Gastrocnemius medialis (tissue), 4 donors: Measurements from ENCODE around the gene FAM209A. TPM values are rescaled to one million over a fixed set of nuclear protein-coding genes. Genes with fewer than 3 reads are reported as not detected.

Source experiments
- ATAC-seq, 2 donors: fragments of 150-250 bp; one replicate each; pipeline ENCODE4 v1.9.1; 2016
- DNase-seq, 2 donors: peaks; one replicate each; pipeline ENCODE4 v3.0.0-alpha.2; 2019
- H3K27ac ChIP-seq, 4 donors: fragments of 200-600 bp; sonication (generic); 1 replicate in 1 of 4; 2 replicates in 3 of 4; pipeline ENCODE4 v1.5.1; 2016 to 2018; ENCODE audit warnings: mild to moderate bottlenecking in 2 of 4, moderate library complexity in 1 of 4
- H3K27me3 ChIP-seq, 3 donors: fragments of 200-600 bp; sonication (generic) in 2 of 3; 1 replicate in 1 of 3; 2 replicates in 2 of 3; pipeline versions ENCODE4 v1.5.1 to v1.6.0; 2016 to 2019; ENCODE audit warnings: mild to moderate bottlenecking in 1 of 3, moderate library complexity in 1 of 3
- H3K36me3 ChIP-seq, 2 donors: fragments of 200-600 bp; sonication (generic) in 1 of 2; one replicate each; pipeline ENCODE4 v1.5.1; 2017 to 2018
- H3K4me1 ChIP-seq, 2 donors: fragments of 200-600 bp; sonication (generic) in 1 of 2; one replicate each; pipeline ENCODE4 v1.5.1; 2016 to 2017; ENCODE audit warnings: mild to moderate bottlenecking in 2 of 2
- H3K4me3 ChIP-seq, 4 donors: fragments of 200-600 bp; sonication (generic) in 3 of 4; 1 replicate in 1 of 4; 2 replicates in 3 of 4; pipeline ENCODE4 v1.5.1; 2016 to 2019; ENCODE audit warnings: mild to moderate bottlenecking in 2 of 4
- H3K9me3 ChIP-seq, 3 donors: fragments of 200-600 bp; sonication (generic) in 2 of 3; 1 replicate in 1 of 3; 2 replicates in 2 of 3; pipeline ENCODE4 v1.5.1; 2016 to 2019
- CTCF ChIP-seq, 5 experiments: fragments of 450-650 bp in 3 of 5; fragments of 200-600 bp in 2 of 5; sonication (generic) in 2 of 5; IDR thresholded peaks in 4 of 5; conservative IDR thresholded peaks in 1 of 5; 1 replicate in 4 of 5; 2 replicates in 1 of 5; pipeline ENCODE4 v1.5.1; 2016 to 2019; ENCODE audit warnings: antibody characterized with exemption in 5 of 5, mild to moderate bottlenecking in 3 of 5, moderate library complexity in 3 of 5
- POLR2A ChIP-seq, 2 donors: fragments of 450-650 bp; IDR thresholded peaks; one replicate each; pipeline ENCODE4 v1.6.1; 2017; ENCODE audit warnings: antibody characterized with exemption in 2 of 2, mild to moderate bottlenecking in 2 of 2, moderate library complexity in 2 of 2
- in situ Hi-C, 4 donors: fragments of 200-750 bp; cut with MboI; loops; one replicate each; pipeline versions ENCODE4 v1.15.0 to v1.8.0; 2017; ENCODE audit warnings: low sequenced_read_pairs in 4 of 4
- intact Hi-C: fragments of 100-400 bp; cut with DNase I; formaldehyde crosslinking; loops from one replicate; pipeline ENCODE4 v1.15.1; 2023; ENCODE audit warnings: low total_unique reads
- total RNA-seq, 4 donors: library from RNA; depleted of rRNA; stranded (reverse); fragments of >200 nt; gene quantifications; one replicate each; pipeline versions ENCODE4 v1.1.0 to v1.2.3, GENCODE V29; 2016

Gene FAM209A
- total RNA-seq, 4 donors from 2014 or later, result not detected

GRCh38 chr20:56542489-56543030 is 18.0 kb downstream of the FAM209A start:
- ATAC-seq (no peak), DNase-seq (no peak)
- Histone ChIP-seq H3K36me3 (no peaks in the 10 kb centered on the region), H3K27me3 (no peaks in the 10 kb centered on the region), H3K27ac (no peak overlapping the region), H3K4me1 (no peaks in the 10 kb centered on the region), H3K4me3 (no peak overlapping the region), H3K9me3 (no peaks in the 10 kb centered on the region)
- intact Hi-C loops, result no loop called here
- TF ChIP-seq CTCF (IDR thresholded peaks at IDR 0.05 in 4 of 5, conservative IDR thresholded peaks at IDR 0.05 in 1 of 5), result no peak
- no peak for TF ChIP-seq POLR2A (IDR thresholded peaks at IDR 0.05)
- in situ Hi-C loops, result no loop called here

GRCh38 chr20:56551571-56551970 is 27.0 kb downstream of the FAM209A start:
- Histone ChIP-seq H3K4me1 (peaks cover 6 to 10% of the 10 kb centered on the region in 2 donors), H3K9me3 (no peaks in the 10 kb centered on the region), H3K27ac (no peak overlapping the region), H3K27me3 (no peaks in the 10 kb centered on the region), H3K36me3 (no peaks in the 10 kb centered on the region), H3K4me3 (no peak overlapping the region)
- DNase-seq (no peak), ATAC-seq (no peak)
- intact Hi-C loops, result no loop called here
- TF ChIP-seq CTCF (IDR thresholded peaks at IDR 0.05 in 4 of 5, conservative IDR thresholded peaks at IDR 0.05 in 1 of 5) (no peak), POLR2A (IDR thresholded peaks at IDR 0.05) (no peak)
- in situ Hi-C loops, result loop anchor here in 2 of 4 donors (25.0 kb wide), 1 partner anchor 786 kb away; the partner anchor contains the start of gene SPO11 (in 2 of the 2)

- no peak for ATAC-seq
- in situ Hi-C loops, result loop anchor here in 2 of 4 donors (25.0 kb wide), 1 partner anchor 784 kb away; the partner anchor contains the start of gene SPO11 (in 2 of the 2)
Measured at GRCh38 chr20:56552911-56553629, 28.5 kb downstream of the FAM209A start.

GRCh38 chr20:56554869-56555268 is 30.3 kb downstream of the FAM209A start:
- ATAC-seq (peak; percentile 42 to 56), DNase-seq (peak; percentile 15 to 23)
- Histone ChIP-seq H3K27me3 (no peaks in the 10 kb centered on the region), H3K9me3 (no peaks in the 10 kb centered on the region), H3K4me3 (no peak overlapping the region), H3K36me3 (no peaks in the 10 kb centered on the region), H3K4me1 (peaks cover 6 to 10% of the 10 kb centered on the region in 2 donors), H3K27ac (no peak overlapping the region)
- no peak for TF ChIP-seq CTCF (IDR thresholded peaks at IDR 0.05 in 4 of 5, conservative IDR thresholded peaks at IDR 0.05 in 1 of 5)
- TF ChIP-seq POLR2A (IDR thresholded peaks at IDR 0.05), result no peak
- in situ Hi-C loops (loop anchor here in 2 of 4 donors (25.0 kb wide), 1 partner anchor 782 kb away; the partner anchor contains the start of gene SPO11 (in 2 of the 2)), intact Hi-C loops (no loop called here)

More at GRCh38 chr20:56552911-56553629, 28.5 kb downstream of the FAM209A start:
- H3K27me3 ChIP-seq, result no peaks in the 10 kb centered on the region
- H3K4me1 ChIP-seq, result peaks cover 6 to 10% of the 10 kb centered on the region in 2 donors
- no peaks in the 10 kb centered on the region for H3K9me3 ChIP-seq
- H3K4me3 ChIP-seq, result no peak overlapping the region
- intact Hi-C loops, result no loop called here
- no peaks in the 10 kb centered on the region for H3K36me3 ChIP-seq
- H3K27ac ChIP-seq, result no peak overlapping the region
- TF ChIP-seq POLR2A (IDR thresholded peaks at IDR 0.05) (no peak), CTCF (IDR thresholded peaks at IDR 0.05 in 4 of 5, conservative IDR thresholded peaks at IDR 0.05 in 1 of 5) (no peak)
- no peak for DNase-seq
